Ishikawa (cell line): ENCODE measurements around the gene THRA.

Source experiments
- EP300 ChIP-seq: IDR thresholded peaks from 2 replicates; pipeline ENCODE4 v1.6.1; 2012; ENCODE audit warnings: borderline replicate concordance
- FOXM1 ChIP-seq: IDR thresholded peaks from 2 replicates; pipeline ENCODE4 v1.6.1; 2012; ENCODE audit warnings: low read depth, borderline replicate concordance
- MAX ChIP-seq: IDR thresholded peaks from 2 replicates; pipeline ENCODE4 v1.6.1; 2012
- REST ChIP-seq: IDR thresholded peaks from 2 replicates; pipeline ENCODE4 v1.6.1; 2012; ENCODE audit warnings: low read depth, mild to moderate bottlenecking
- TAF1 ChIP-seq: IDR thresholded peaks from 2 replicates; pipeline ENCODE4 v1.6.1; 2012; ENCODE audit warnings: low read depth, mild to moderate bottlenecking
- TEAD4 ChIP-seq: IDR thresholded peaks from 2 replicates; pipeline ENCODE4 v1.6.1; 2012
- YY1 ChIP-seq: IDR thresholded peaks from 2 replicates; pipeline ENCODE4 v1.6.1; 2012; ENCODE audit warnings: low read depth
- TF ChIP-seq, protein P1 (sequence below): IDR thresholded peaks from 2 replicates; pipeline ENCODE4 v1.6.1; 2012

DNA sequence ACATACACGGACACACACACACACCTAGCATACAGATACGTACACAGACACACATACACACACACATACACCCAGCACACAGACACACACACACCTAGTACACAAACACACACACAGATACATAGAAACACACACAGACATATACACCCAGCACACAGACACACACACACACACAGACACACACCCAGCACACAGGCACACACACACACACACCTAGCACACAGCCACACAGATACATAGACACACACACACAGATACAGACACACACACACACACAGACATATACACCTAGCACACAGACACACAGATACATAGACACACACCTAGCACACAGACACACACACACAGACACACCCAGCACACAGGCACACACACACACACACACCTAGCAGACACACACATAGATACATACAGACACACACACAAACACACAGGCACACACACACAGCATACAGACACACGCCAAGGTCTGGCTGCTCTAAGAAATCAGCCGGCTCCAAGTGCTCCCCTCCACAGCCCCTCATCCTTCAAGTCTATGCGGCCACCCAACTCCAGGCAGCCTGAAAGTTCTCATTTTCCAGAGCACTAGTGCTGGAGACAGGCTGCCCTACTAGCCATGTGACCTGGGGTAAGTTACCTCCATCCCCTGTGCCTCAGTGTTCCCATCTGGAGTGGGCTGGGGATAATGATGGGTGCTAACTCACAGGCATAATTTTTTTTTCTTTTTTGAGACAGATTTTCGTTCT lies 24.5 kb downstream of the THRA start:
- TF ChIP-seq, protein P1, sequence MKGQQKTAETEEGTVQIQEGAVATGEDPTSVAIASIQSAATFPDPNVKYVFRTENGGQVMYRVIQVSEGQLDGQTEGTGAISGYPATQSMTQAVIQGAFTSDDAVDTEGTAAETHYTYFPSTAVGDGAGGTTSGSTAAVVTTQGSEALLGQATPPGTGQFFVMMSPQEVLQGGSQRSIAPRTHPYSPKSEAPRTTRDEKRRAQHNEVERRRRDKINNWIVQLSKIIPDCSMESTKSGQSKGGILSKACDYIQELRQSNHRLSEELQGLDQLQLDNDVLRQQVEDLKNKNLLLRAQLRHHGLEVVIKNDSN, result no peak
- TF ChIP-seq EP300 (no peak), MAX (no peak), FOXM1 (no peak), TEAD4 (no peak), YY1 (no peak), TAF1 (no peak), REST (no peak)
